OCI-LY1 (cell line): Measurements from ENCODE around the gene TSHZ3.

Experiments
- H2AFZ ChIP-seq: fragments of 200-600 bp; sonication (generic), shearing (Covaris generic); 2 replicates; pipeline ENCODE4 v1.6.0; 2014; ENCODE audit warnings: antibody characterized with exemption, mild to moderate bottlenecking, low read length
- H3F3A ChIP-seq: fragments of 200-600 bp; sonication (generic), shearing (Covaris generic); 2 replicates; pipeline ENCODE4 v1.6.0; 2014; ENCODE audit warnings: mild to moderate bottlenecking, antibody characterized with exemption, low read length, moderate library complexity; ENCODE audit not compliant: insufficient read depth
- H3K27ac ChIP-seq: fragments of 200-600 bp; sonication (generic); 2 replicates; pipeline ENCODE4 v1.5.1; 2014; ENCODE audit warnings: low read length, mixed run types, mild to moderate bottlenecking, low read depth; ENCODE audit not compliant: poor library complexity, severe bottlenecking
- H3K27me3 ChIP-seq: fragments of 200-600 bp; sonication (generic); 2 replicates; pipeline ENCODE4 v1.6.0; 2014; ENCODE audit warnings: antibody characterized with exemption, mild to moderate bottlenecking, low read length, moderate library complexity; ENCODE audit not compliant: insufficient read depth
- H3K36me3 ChIP-seq: fragments of 200-600 bp; sonication (generic); 2 replicates; pipeline ENCODE4 v1.6.1; 2014; ENCODE audit warnings: mild to moderate bottlenecking, antibody characterized with exemption, low read length, moderate library complexity, mixed read lengths; ENCODE audit not compliant: insufficient read depth
- H3K4me1 ChIP-seq: fragments of 200-600 bp; sonication (generic); 2 replicates; pipeline ENCODE4 v1.5.1; 2014; ENCODE audit warnings: mild to moderate bottlenecking, low read length, moderate library complexity; ENCODE audit not compliant: insufficient read depth, severe bottlenecking
- H3K4me2 ChIP-seq: fragments of 200-600 bp; sonication (generic), shearing (Covaris generic); 2 replicates; pipeline ENCODE4 v1.6.1; 2014; ENCODE audit warnings: low read length
- H3K4me3 ChIP-seq: fragments of 200-600 bp; sonication (generic); 2 replicates; pipeline ENCODE4 v1.5.1; 2014; ENCODE audit warnings: low read length, low read depth, mild to moderate bottlenecking, mixed read lengths; ENCODE audit not compliant: poor library complexity, severe bottlenecking
- H3K79me2 ChIP-seq: fragments of 200-600 bp; shearing (Covaris generic); 2 replicates; pipeline ENCODE4 v1.6.1; 2016; ENCODE audit warnings: mixed run types, low read length, mixed read lengths; ENCODE audit not compliant: insufficient read depth
- H3K9ac ChIP-seq: fragments of 200-600 bp; sonication (generic), shearing (Covaris generic); 2 replicates; pipeline ENCODE4 v1.6.1; 2014; ENCODE audit warnings: mild to moderate bottlenecking, low read length, mixed read lengths
- H3K9me2 ChIP-seq: fragments of 200-600 bp; sonication (generic), shearing (Covaris generic); 2 replicates; pipeline ENCODE4 v1.6.1; 2014; ENCODE audit warnings: low read depth, mild to moderate bottlenecking, low read length, mixed read lengths
- H3K9me3 ChIP-seq: fragments of 200-600 bp; shearing (Covaris generic); 2 replicates; pipeline ENCODE4 v1.6.1; 2014; ENCODE audit warnings: low read length, mixed read lengths
- H4K20me1 ChIP-seq: fragments of 200-600 bp; sonication (generic), shearing (Covaris generic); 2 replicates; pipeline ENCODE4 v1.6.0; 2016; ENCODE audit warnings: mild to moderate bottlenecking, low read length; ENCODE audit not compliant: insufficient read depth
- EZH2 ChIP-seq: fragments of 200-600 bp; sonication (generic), shearing (Covaris generic); IDR thresholded peaks from 2 replicates; pipeline ENCODE4 v1.8.0; 2017; ENCODE audit warnings: borderline replicate concordance, mixed run types, mild to moderate bottlenecking, antibody characterized with exemption, low read length, moderate library complexity, mixed read lengths
- TF ChIP-seq, protein P1 (sequence below): fragments of 200-600 bp; sonication (generic), shearing (Covaris generic); IDR thresholded peaks from 2 replicates; pipeline ENCODE4 v1.5.1; 2017; ENCODE audit warnings: mild to moderate bottlenecking, antibody characterized with exemption, low read length, moderate library complexity, mixed read lengths

The TSHZ3 gene

DNA sequence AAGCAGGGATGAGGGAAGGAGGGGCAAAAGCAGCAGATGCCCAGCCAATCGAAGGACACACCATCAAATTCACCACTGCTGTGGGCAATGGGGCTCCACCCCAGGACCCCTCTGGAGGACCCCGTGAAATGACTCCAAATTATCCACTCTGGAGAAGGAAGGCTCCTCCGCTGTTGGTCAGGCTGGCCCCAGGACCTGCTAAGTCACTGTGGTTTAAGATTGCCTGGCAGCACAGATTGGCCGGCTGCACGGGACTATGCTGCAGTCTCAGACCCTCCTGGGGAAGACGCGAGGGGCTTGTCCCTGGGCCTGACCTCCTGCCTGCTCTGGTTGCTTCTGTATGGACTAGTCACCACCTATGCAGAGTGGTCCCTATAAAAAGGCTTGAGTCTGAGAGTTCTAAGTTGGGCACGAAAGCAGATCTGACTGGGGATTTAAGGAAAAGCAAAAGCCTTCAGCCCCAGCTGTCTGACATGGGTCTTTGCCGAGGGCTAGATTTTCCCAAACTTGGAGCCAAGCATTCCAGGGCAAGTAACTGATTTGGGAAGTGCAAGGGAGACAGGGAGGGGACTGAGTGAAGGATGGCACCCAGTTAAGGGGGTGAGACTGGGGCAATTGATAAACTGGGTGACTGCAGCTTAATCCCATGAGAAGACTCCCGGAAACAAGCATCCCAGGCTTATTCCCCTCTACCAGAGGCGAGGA is 91.7 kb downstream of the TSHZ3 start:
- Histone ChIP-seq H3K27me3 (no peaks in the 10 kb centered on the region), H3K79me2 (no peaks in the 10 kb centered on the region), H3K4me2 (no peak overlapping the region), H3K4me1 (no peaks in the 10 kb centered on the region), H3K9ac (no peak overlapping the region), H3K36me3 (no peaks in the 10 kb centered on the region), H4K20me1 (no peaks in the 10 kb centered on the region), H2AFZ (no peak overlapping the region), H3F3A (no peaks in the 10 kb centered on the region), H3K9me2 (no peaks in the 10 kb centered on the region), H3K9me3 (no peaks in the 10 kb centered on the region), H3K27ac (no peak overlapping the region), H3K4me3 (no peak overlapping the region)
- TF ChIP-seq, protein P1, sequence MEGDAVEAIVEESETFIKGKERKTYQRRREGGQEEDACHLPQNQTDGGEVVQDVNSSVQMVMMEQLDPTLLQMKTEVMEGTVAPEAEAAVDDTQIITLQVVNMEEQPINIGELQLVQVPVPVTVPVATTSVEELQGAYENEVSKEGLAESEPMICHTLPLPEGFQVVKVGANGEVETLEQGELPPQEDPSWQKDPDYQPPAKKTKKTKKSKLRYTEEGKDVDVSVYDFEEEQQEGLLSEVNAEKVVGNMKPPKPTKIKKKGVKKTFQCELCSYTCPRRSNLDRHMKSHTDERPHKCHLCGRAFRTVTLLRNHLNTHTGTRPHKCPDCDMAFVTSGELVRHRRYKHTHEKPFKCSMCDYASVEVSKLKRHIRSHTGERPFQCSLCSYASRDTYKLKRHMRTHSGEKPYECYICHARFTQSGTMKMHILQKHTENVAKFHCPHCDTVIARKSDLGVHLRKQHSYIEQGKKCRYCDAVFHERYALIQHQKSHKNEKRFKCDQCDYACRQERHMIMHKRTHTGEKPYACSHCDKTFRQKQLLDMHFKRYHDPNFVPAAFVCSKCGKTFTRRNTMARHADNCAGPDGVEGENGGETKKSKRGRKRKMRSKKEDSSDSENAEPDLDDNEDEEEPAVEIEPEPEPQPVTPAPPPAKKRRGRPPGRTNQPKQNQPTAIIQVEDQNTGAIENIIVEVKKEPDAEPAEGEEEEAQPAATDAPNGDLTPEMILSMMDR, result no peak
- no peak for TF ChIP-seq EZH2

DNA sequence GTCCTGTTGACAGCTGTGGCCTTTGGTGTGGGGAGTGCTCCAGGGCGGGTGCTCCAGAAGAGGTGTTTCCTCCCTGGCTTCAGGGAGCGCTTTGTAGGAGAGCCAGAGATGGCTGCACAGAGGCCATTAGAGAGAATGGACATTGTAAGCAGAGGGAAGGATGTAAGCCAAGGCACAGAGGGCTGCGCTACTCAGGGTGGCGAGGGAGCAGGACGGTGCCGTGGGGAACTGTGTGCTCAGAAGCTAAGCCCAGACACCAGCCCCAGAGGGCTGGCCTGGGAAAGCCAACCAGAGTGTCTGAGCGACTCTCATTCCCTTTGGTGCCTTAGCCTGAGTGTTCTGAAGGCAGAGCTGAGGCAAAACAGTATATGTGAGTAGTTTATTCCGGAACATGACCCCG is 92.2 kb downstream of the TSHZ3 start:
- H3K27ac ChIP-seq, result no peak overlapping the region
- no peak overlapping the region for H3K4me3 ChIP-seq
- H3K79me2 ChIP-seq, result no peaks in the 10 kb centered on the region
- no peak overlapping the region for H2AFZ ChIP-seq
- H3K4me1 ChIP-seq, result no peaks in the 10 kb centered on the region
- H3K27me3 ChIP-seq, result no peaks in the 10 kb centered on the region
- TF ChIP-seq EZH2, result no peak
- TF ChIP-seq, protein P1, result no peak
- no peak overlapping the region for H3K9ac ChIP-seq
- H3K36me3 ChIP-seq, result no peaks in the 10 kb centered on the region
- H4K20me1 ChIP-seq, result no peaks in the 10 kb centered on the region
- H3F3A ChIP-seq, result no peaks in the 10 kb centered on the region
- no peak overlapping the region for H3K4me2 ChIP-seq
- no peaks in the 10 kb centered on the region for H3K9me2 ChIP-seq
- no peaks in the 10 kb centered on the region for H3K9me3 ChIP-seq

DNA sequence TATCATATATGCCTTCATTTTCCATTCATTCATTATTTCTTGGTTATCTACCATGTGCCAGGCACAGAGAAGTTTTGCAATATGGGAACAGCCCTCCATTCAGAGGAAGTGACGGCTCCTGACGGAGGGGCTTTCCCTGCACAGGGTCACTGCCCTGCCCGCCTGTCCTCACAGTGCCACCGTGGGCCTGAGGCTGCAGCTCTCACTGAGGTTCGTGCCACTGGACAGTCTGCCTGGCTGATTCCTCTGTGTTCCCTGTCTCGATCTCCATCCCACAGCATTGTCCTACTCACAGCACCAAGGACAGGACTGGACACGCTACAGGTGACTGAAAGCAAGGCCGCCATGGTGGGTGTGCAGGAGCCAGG is 92.7 kb downstream of the TSHZ3 start:
- Histone ChIP-seq H3K79me2 (no peaks in the 10 kb centered on the region), H3K4me2 (no peak overlapping the region), H3K27me3 (no peaks in the 10 kb centered on the region), H3K4me1 (no peaks in the 10 kb centered on the region), H3K27ac (no peak overlapping the region), H3K9me2 (no peaks in the 10 kb centered on the region), H2AFZ (no peak overlapping the region), H3K9ac (no peak overlapping the region), H3K4me3 (no peak overlapping the region), H3K9me3 (no peaks in the 10 kb centered on the region), H3F3A (no peaks in the 10 kb centered on the region), H4K20me1 (no peaks in the 10 kb centered on the region), H3K36me3 (no peaks in the 10 kb centered on the region)
- TF ChIP-seq EZH2, result no peak
- TF ChIP-seq, protein P1, result no peak
